ENCODE data around the gene CDK4. TPM values are rescaled to one million over a fixed set of nuclear protein-coding genes. Genes with fewer than 3 reads are reported as not detected.

CDK4 gene
- total RNA-seq, 4 donors from 2014 or later, result 79.1 to 156 (median 99.0) TPM

DNA sequence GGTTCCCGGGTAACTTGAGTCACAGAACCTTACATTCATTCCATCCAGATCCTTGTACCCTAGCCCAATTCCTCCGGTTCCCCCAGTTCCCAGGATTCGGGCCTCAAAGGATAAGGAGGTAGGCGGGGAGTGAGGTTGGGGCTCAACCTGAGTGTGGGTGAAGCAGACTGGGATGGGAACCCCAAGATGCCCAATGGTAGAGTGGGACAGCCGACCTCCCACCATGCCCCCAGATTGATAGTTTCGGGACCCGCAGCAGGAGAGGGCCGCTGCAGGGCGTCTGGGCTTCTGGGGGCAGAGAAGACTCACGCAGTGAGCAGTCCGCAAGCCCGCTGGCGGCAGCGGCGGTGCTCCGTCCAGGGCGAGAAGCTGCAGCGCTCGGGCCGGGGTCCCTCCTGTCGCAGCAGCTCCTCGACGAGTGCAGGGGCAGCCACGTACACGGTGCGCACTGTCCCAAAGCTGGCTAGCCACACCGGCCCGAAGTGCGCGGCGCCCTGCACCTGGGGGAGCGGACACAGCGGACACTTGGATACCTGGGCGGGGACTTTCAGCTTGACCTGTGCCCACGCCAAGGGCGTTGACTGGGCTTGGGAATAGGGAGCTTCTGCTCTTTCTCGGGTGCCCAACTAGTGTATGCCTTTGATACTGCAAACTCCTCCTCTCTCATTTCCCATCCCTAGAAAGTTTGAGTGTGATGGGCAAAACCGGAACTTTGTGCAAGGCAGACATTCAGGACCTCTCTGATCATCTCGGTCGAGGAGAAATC is 13.8 kb upstream of the CDK4 start:
- DNase-seq (ENCODE audit: low spot score in 2 of 2), result no peak
- peaks cover 0 to 34% (median 0%) of the 10 kb centered on the region in 3 donors for H3K36me3 ChIP-seq
- H3K27me3 ChIP-seq, result peaks cover 2 to 49% of the 10 kb centered on the region in 2 donors
- TF ChIP-seq POLR2A (IDR thresholded peaks at IDR 0.05) (no peak), EP300 (IDR thresholded peaks at IDR 0.05) (no peak)
- TF ChIP-seq, protein P1, sequence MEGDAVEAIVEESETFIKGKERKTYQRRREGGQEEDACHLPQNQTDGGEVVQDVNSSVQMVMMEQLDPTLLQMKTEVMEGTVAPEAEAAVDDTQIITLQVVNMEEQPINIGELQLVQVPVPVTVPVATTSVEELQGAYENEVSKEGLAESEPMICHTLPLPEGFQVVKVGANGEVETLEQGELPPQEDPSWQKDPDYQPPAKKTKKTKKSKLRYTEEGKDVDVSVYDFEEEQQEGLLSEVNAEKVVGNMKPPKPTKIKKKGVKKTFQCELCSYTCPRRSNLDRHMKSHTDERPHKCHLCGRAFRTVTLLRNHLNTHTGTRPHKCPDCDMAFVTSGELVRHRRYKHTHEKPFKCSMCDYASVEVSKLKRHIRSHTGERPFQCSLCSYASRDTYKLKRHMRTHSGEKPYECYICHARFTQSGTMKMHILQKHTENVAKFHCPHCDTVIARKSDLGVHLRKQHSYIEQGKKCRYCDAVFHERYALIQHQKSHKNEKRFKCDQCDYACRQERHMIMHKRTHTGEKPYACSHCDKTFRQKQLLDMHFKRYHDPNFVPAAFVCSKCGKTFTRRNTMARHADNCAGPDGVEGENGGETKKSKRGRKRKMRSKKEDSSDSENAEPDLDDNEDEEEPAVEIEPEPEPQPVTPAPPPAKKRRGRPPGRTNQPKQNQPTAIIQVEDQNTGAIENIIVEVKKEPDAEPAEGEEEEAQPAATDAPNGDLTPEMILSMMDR (IDR thresholded peaks at IDR 0.05), result no peak
- H3K9me3 ChIP-seq, result no peaks in the 10 kb centered on the region
- peak overlapping the region in 3 of 4 donors; percentile 5 to 46 (median 41) for H3K4me3 ChIP-seq
- H3K4me1 ChIP-seq, result peaks cover 0 to 34% (median 27%) of the 10 kb centered on the region in 4 donors
- 3% methylated on average over 18 to 23 of the region's 40 CpGs for WGBS, 2 donors
- no peak overlapping the region for H3K27ac ChIP-seq

DNA sequence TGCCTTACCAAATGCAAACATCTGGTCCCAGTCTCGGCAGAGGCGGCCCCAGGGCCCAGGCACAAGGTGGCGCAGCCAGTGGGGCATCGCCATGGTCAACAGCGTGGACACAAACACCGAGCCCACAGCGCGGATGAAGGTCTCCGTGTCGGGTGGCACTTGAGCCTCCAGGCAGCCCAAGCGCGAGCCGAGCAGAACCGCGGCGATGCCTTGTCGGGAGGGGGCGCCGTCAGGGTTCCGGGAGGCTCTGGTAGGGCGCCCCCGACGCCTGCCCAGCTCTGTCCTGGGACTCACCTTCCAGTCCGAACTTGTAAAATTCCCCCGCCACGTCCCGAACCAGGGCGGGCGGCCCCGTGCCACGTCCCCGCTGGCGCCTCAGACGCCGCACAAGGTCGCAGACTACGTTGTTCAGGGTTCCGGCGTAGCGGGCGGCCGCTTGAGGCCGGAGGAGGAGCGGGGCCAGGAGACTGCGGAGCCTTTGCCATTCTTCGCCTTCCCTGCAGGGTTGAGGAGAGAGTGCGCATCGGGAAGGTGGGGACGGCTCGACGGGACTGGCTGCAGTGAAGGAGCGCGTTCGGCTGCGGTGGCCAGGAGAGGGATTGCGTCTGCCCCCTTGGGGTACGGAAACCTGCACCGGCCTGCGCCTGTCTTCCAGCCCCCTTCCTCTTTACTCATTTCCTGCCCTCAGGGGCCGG is 13.0 kb upstream of the CDK4 start:
- DNase-seq (ENCODE audit: low spot score in 2 of 2), result no peak
- TF ChIP-seq POLR2A (IDR thresholded peaks at IDR 0.05), result no peak
- TF ChIP-seq, protein P1 (IDR thresholded peaks at IDR 0.05), result peak in 1 of 5 experiments; percentile 11
- TF ChIP-seq EP300 (IDR thresholded peaks at IDR 0.05), result no peak
- H3K27me3 ChIP-seq, result peaks cover 2 to 49% of the 10 kb centered on the region in 2 donors
- H3K4me3 ChIP-seq, result peak overlapping the region; percentile 9 to 46 (median 38)
- H3K9me3 ChIP-seq, result no peaks in the 10 kb centered on the region
- H3K36me3 ChIP-seq, result peaks cover 0 to 29% (median 0%) of the 10 kb centered on the region in 3 donors
- H3K4me1 ChIP-seq, result peaks cover 0 to 30% (median 26%) of the 10 kb centered on the region in 4 donors
- 0 to 3% methylated on average over 30 to 38 of the region's 60 CpGs for WGBS, 2 donors
- no peak overlapping the region for H3K27ac ChIP-seq

DNA sequence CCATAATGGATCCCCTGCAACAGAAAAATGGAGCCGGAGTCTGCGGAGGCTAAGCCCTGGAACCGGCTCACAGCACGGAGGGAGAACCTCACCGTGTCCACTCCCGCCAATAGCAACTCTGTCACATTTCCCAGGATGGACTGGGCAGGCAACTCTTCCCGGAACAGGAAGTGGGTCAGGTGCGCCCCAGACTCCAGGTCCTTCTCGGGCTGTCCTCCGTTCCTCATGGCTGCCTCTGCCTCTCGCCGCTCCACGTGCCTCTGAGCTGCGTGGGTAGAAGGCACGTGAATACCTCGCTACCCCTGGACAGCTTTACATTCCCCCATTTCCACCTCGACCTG is 12.5 kb upstream of the CDK4 start:
- Histone ChIP-seq H3K27me3 (peaks cover 2 to 49% of the 10 kb centered on the region in 2 donors), H3K4me1 (peaks cover 0 to 30% (median 26%) of the 10 kb centered on the region in 4 donors), H3K36me3 (peaks cover 0 to 24% (median 0%) of the 10 kb centered on the region in 3 donors), H3K4me3 (peak overlapping the region; percentile 9 to 46 (median 38)), H3K27ac (no peak overlapping the region), H3K9me3 (no peaks in the 10 kb centered on the region)
- DNase-seq (ENCODE audit: low spot score in 2 of 2), result no peak
- 24 to 37% methylated on average over 12 to 16 of the region's 17 CpGs for WGBS, 2 donors
- TF ChIP-seq POLR2A (IDR thresholded peaks at IDR 0.05), result no peak
- TF ChIP-seq, protein P1 (IDR thresholded peaks at IDR 0.05), result no peak
- no peak for TF ChIP-seq EP300 (IDR thresholded peaks at IDR 0.05)

DNA sequence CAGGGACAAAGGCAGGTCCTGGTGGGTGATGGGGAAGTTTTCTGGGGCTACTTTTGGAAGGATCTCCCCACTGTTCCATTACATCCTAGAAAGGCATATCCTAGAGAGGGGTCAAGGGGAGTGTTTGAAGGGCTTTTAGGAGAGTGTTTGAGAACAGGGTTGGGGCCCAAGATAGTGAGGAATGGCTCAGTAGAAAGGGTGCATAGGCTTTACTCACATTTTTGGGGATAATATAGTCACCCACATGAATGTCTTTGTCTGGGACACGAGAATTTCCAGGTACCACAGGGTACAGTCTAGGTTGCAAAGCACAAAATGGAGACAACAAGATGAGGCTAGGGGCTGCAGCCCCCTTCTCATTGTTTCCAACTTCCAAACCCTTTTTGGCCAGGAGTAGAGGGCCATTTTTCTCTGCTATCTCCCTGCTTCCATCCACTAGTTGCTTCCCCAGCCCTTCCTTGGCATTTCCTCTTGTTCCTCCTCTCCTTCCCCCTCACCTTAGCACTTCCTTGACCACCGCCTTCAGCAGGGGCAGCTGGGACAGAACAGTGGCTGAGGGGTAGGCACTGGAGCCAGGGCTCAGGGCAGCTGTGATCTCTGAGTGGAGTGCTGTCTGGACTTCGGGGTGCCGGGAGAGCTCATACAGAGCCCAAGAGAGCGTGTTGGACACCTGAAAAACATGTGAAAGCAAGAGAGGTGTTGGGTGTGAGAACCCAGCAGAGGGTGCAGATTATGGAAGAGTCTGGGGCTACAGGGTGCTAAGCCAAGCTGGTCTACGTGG is 12.0 kb upstream of the CDK4 start:
- H3K36me3 ChIP-seq, result peaks cover 0 to 21% (median 0%) of the 10 kb centered on the region in 3 donors
- no peak for DNase-seq (ENCODE audit: low spot score in 2 of 2)
- H3K4me3 ChIP-seq, result no peak overlapping the region
- H3K27ac ChIP-seq, result no peak overlapping the region
- TF ChIP-seq POLR2A (IDR thresholded peaks at IDR 0.05) (no peak), EP300 (IDR thresholded peaks at IDR 0.05) (no peak)
- TF ChIP-seq, protein P1 (IDR thresholded peaks at IDR 0.05), result no peak
- H3K27me3 ChIP-seq, result peaks cover 2 to 49% of the 10 kb centered on the region in 2 donors
- H3K4me1 ChIP-seq, result peaks cover 0 to 30% (median 26%) of the 10 kb centered on the region in 4 donors
- WGBS, 2 donors, result 70 to 79% methylated on average over 6 of the region's 6 CpGs
- H3K9me3 ChIP-seq, result no peaks in the 10 kb centered on the region

All from tibial nerve (tissue), 4 donors.